HPDE6-E6E7 (cell line): ENCODE measurements around the gene ASMT.
"Not testable (repeated sequence)": the region's sequence is repeated elsewhere in the genome, so short reads cannot be mapped to it uniquely, and the experiment has no call there.

ENCODE experiments used
- DNase-seq: peaks from one replicate; pipeline ENCODE4 v3.0.0; 2011; ENCODE audit warnings: missing footprints; ENCODE audit errors: extremely low spot score

ASMT gene

GRCh38 chrX:1614927-1615326 lies at the start of gene ASMT:
Gene ASMT (plus strand): TSS chrX:1615059. CDS start chrX:1615200, 141 bp downstream.
- no peak for DNase-seq

- DNase-seq = not testable (repeated sequence)
These were observed 40.7 kb upstream of the ASMT start for GRCh38 chrX:1574181-1574580.

GRCh38 chrX:1576201-1576992 lies 38.5 kb upstream of the ASMT start:
- DNase-seq = no peak

- DNase-seq = no peak
These were observed 37.0 kb upstream of the ASMT start for GRCh38 chrX:1577845-1578244.

GRCh38 chrX:1578511-1579173 lies 36.2 kb upstream of the ASMT start:
- DNase-seq = no peak

GRCh38 chrX:1581132-1581531 lies 33.7 kb upstream of the ASMT start:
- no peak for DNase-seq

- no peak for DNase-seq
These were observed 32.0 kb upstream of the ASMT start for GRCh38 chrX:1582686-1583437.

GRCh38 chrX:1584237-1585011 lies 30.4 kb upstream of the ASMT start:
- DNase-seq = no peak

- DNase-seq = no peak
These were observed 27.7 kb upstream of the ASMT start for GRCh38 chrX:1587161-1587560.

GRCh38 chrX:1589356-1590130 lies 25.3 kb upstream of the ASMT start:
- DNase-seq = no peak

GRCh38 chrX:1591102-1591862 lies 23.6 kb upstream of the ASMT start, which contains the start of gene AKAP17A:
Gene AKAP17A (plus strand): TSS chrX:1591604. CDS start chrX:1593463, 1,859 bp downstream.
- DNase-seq = peak; percentile 63

GRCh38 chrX:1591863-1592469 lies 22.9 kb upstream of the ASMT start:
- DNase-seq = peak; percentile 5

GRCh38 chrX:1592470-1593142 lies 22.3 kb upstream of the ASMT start:
- DNase-seq = peak; percentile 13

- DNase-seq = no peak
These were observed 21.3 kb upstream of the ASMT start for GRCh38 chrX:1593286-1594271.

- no peak for DNase-seq
These were observed 19.2 kb upstream of the ASMT start for GRCh38 chrX:1595711-1596060.

GRCh38 chrX:1596676-1597344 lies 18.0 kb upstream of the ASMT start:
- DNase-seq = no peak

- DNase-seq = no peak
These were observed 17.4 kb upstream of the ASMT start for GRCh38 chrX:1597345-1598020.
